ENCODE measurements around the gene PEX5L. TPM values are rescaled to one million over a fixed set of nuclear protein-coding genes. Genes with fewer than 3 reads are reported as not detected.

Gene PEX5L
- total RNA-seq, 1 experiment from 2014 or later = 3.2 TPM

GRCh38 chr3:179819379-179819778 lies 217.4 kb downstream of the PEX5L start (continued):
- no peak for TF ChIP-seq ATF2 (CRISPR knock-in tag; IDR thresholded peaks at IDR 0.05; ENCODE audit: borderline replicate concordance, low read depth)
- no peak for TF ChIP-seq ZNF512 (CRISPR knock-in tag; IDR thresholded peaks at IDR 0.05; ENCODE audit: borderline replicate concordance)

DNA sequence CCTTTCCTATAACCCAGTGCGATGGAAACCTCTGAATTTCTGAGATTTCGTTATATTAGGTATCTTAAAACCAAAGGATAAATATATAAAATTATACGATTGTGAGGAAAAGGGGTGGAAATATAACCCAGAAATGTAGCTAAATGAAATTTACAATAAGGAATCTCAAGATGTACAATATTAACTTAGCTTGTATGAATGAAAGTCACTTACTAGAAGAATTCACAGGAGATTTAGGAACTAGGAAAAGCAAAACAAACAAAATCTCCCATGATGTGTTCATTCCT lies 224.7 kb downstream of the PEX5L start:
- DNase-seq (ENCODE audit: low spot score) (no peak), ATAC-seq (no peak)
- ChIA-PET CTCF (interaction anchor here (0.7 to 2.1 kb wide), 18 partner anchors 8 to 790 kb away, joined by 3 to 24 read pairs (median 4); partner anchors contain the start of gene TTC14), POLR2A (interaction anchor here (0.8 kb wide), 1 partner anchor 783 kb away, joined by 3 read pairs; no protein-coding TSS in a partner anchor)
- peaks cover 4% of the 10 kb centered on the region for H3K4me1 Mint-ChIP-seq
- no peaks in the 10 kb centered on the region for H3K27me3 Mint-ChIP-seq (ENCODE audit: low read depth)
- no peaks in the 10 kb centered on the region for H3K9me3 Mint-ChIP-seq
- TF ChIP-seq, protein P1, sequence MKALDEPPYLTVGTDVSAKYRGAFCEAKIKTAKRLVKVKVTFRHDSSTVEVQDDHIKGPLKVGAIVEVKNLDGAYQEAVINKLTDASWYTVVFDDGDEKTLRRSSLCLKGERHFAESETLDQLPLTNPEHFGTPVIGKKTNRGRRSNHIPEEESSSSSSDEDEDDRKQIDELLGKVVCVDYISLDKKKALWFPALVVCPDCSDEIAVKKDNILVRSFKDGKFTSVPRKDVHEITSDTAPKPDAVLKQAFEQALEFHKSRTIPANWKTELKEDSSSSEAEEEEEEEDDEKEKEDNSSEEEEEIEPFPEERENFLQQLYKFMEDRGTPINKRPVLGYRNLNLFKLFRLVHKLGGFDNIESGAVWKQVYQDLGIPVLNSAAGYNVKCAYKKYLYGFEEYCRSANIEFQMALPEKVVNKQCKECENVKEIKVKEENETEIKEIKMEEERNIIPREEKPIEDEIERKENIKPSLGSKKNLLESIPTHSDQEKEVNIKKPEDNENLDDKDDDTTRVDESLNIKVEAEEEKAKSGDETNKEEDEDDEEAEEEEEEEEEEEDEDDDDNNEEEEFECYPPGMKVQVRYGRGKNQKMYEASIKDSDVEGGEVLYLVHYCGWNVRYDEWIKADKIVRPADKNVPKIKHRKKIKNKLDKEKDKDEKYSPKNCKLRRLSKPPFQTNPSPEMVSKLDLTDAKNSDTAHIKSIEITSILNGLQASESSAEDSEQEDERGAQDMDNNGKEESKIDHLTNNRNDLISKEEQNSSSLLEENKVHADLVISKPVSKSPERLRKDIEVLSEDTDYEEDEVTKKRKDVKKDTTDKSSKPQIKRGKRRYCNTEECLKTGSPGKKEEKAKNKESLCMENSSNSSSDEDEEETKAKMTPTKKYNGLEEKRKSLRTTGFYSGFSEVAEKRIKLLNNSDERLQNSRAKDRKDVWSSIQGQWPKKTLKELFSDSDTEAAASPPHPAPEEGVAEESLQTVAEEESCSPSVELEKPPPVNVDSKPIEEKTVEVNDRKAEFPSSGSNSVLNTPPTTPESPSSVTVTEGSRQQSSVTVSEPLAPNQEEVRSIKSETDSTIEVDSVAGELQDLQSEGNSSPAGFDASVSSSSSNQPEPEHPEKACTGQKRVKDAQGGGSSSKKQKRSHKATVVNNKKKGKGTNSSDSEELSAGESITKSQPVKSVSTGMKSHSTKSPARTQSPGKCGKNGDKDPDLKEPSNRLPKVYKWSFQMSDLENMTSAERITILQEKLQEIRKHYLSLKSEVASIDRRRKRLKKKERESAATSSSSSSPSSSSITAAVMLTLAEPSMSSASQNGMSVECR (CRISPR knock-in tag; IDR thresholded peaks at IDR 0.05; ENCODE audit: borderline replicate concordance) = no peak
- TF ChIP-seq RORB (CRISPR knock-in tag; IDR thresholded peaks at IDR 0.05) (no peak), ZNF121 (CRISPR knock-in tag; IDR thresholded peaks at IDR 0.05) (no peak)
- no peak overlapping the region for H3K4me3 Mint-ChIP-seq
- H3K36me3 Mint-ChIP-seq = no peaks in the 10 kb centered on the region; the same call in 1 of the 2 replicates
- no peak overlapping the region for H3K27ac Mint-ChIP-seq

GRCh38 chr3:179811321-179812095 lies 225.2 kb downstream of the PEX5L start:
- Mint-ChIP-seq H3K36me3 (no peaks in the 10 kb centered on the region; the same call in 1 of the 2 replicates), H3K27me3 (ENCODE audit: low read depth) (no peaks in the 10 kb centered on the region), H3K4me3 (no peak overlapping the region), H3K27ac (no peak overlapping the region), H3K9me3 (no peaks in the 10 kb centered on the region), H3K4me1 (peaks cover 4% of the 10 kb centered on the region)
- ATAC-seq (peak; percentile 95), DNase-seq (ENCODE audit: low spot score) (peak; percentile 44)
- POLR2A ChIA-PET = interaction anchor here (0.8 kb wide), 1 partner anchor 784 kb away, joined by 3 read pairs; no protein-coding TSS in a partner anchor
- CTCF ChIA-PET = interaction anchor here (0.6 to 2.1 kb wide), 21 partner anchors 9 to 791 kb away, joined by 3 to 24 read pairs (median 4); partner anchors contain the start of gene TTC14
- TF ChIP-seq GABPB1 (CRISPR knock-in tag; IDR thresholded peaks at IDR 0.05) = no peak
- TF ChIP-seq KAT7 (CRISPR knock-in tag; IDR thresholded peaks at IDR 0.05; ENCODE audit: borderline replicate concordance) = no peak
- TF ChIP-seq, protein P2, sequence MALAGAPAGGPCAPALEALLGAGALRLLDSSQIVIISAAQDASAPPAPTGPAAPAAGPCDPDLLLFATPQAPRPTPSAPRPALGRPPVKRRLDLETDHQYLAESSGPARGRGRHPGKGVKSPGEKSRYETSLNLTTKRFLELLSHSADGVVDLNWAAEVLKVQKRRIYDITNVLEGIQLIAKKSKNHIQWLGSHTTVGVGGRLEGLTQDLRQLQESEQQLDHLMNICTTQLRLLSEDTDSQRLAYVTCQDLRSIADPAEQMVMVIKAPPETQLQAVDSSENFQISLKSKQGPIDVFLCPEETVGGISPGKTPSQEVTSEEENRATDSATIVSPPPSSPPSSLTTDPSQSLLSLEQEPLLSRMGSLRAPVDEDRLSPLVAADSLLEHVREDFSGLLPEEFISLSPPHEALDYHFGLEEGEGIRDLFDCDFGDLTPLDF (CRISPR knock-in tag; IDR thresholded peaks at IDR 0.05) = no peak
- peak; percentile 59; the same call in 1 of the 2 replicates for TF ChIP-seq CTCF (IDR thresholded peaks at IDR 0.05)
- peak; percentile 78; the same call in 1 of the 2 replicates for TF ChIP-seq ZNF317 (CRISPR knock-in tag; IDR thresholded peaks at IDR 0.05; ENCODE audit: borderline replicate concordance, low read depth)

All from WTC11 (cell line).